HEK293 (cell line): ENCODE data around the gene L3MBTL4.

Experiments used
- CTCF ChIP-seq: fragments of 450-650 bp; formaldehyde crosslinking; IDR thresholded peaks from 2 replicates; pipeline ENCODE4 v1.5.1; 2016; ENCODE audit warnings: missing biosample characterization, missing genetic modification characterization
- OSR2 ChIP-seq: fragments of 450-650 bp; formaldehyde crosslinking; IDR thresholded peaks from 2 replicates; pipeline ENCODE4 v1.5.1; 2016; ENCODE audit warnings: missing biosample characterization, missing genetic modification characterization
- PRDM1 ChIP-seq: fragments of 450-650 bp; formaldehyde crosslinking; IDR thresholded peaks from 2 replicates; pipeline ENCODE4; 2016; ENCODE audit warnings: missing biosample characterization, missing genetic modification characterization
- SETDB1 ChIP-seq: IDR thresholded peaks from one replicate; pipeline ENCODE4 v1.6.1; 2017; ENCODE audit warnings: mild to moderate bottlenecking, low read length, moderate library complexity, mixed read lengths; ENCODE audit not compliant: insufficient read length
- SP2 ChIP-seq: fragments of 450-650 bp; formaldehyde crosslinking; IDR thresholded peaks from 2 replicates; pipeline ENCODE4 v1.5.1; 2016; ENCODE audit warnings: missing biosample characterization, missing genetic modification characterization
- YY1 ChIP-seq: fragments of 450-650 bp; formaldehyde crosslinking; IDR thresholded peaks from 2 replicates; pipeline ENCODE4 v1.5.1; 2018; ENCODE audit warnings: missing biosample characterization, missing genetic modification characterization
- ZBTB8A ChIP-seq: fragments of 450-650 bp; formaldehyde crosslinking; IDR thresholded peaks from 2 replicates; pipeline ENCODE4 v1.5.1; 2016; ENCODE audit warnings: missing biosample characterization, missing genetic modification characterization
- ZNF114 ChIP-seq: fragments of 450-650 bp; formaldehyde crosslinking; IDR thresholded peaks from 2 replicates; pipeline ENCODE4 v1.5.0; 2017; ENCODE audit warnings: missing biosample characterization, missing genetic modification characterization
- ZNF324 ChIP-seq: fragments of 450-650 bp; formaldehyde crosslinking; IDR thresholded peaks from 2 replicates; pipeline ENCODE4 v1.5.1; 2016; ENCODE audit warnings: missing biosample characterization, missing genetic modification characterization
- ZNF621 ChIP-seq: fragments of 450-650 bp; formaldehyde crosslinking; IDR thresholded peaks from 2 replicates; pipeline ENCODE4 v1.5.1; 2017; ENCODE audit warnings: missing biosample characterization, missing genetic modification characterization
- ZNF624 ChIP-seq: fragments of 450-650 bp; formaldehyde crosslinking; IDR thresholded peaks from 2 replicates; pipeline ENCODE4 v1.5.1; 2017; ENCODE audit warnings: missing biosample characterization, missing genetic modification characterization
- ZNF664 ChIP-seq: fragments of 450-650 bp; formaldehyde crosslinking; IDR thresholded peaks from 2 replicates; pipeline ENCODE4 v1.5.1; 2016; ENCODE audit warnings: missing biosample characterization, missing genetic modification characterization
- TF ChIP-seq, protein P1 (sequence below): fragments of 450-650 bp; formaldehyde crosslinking; IDR thresholded peaks from 2 replicates; pipeline ENCODE4 v1.5.1; 2016; ENCODE audit warnings: missing biosample characterization, missing genetic modification characterization
- TF ChIP-seq, protein P2 (sequence below): fragments of 450-650 bp; IDR thresholded peaks from 2 replicates; pipeline ENCODE4 v1.5.1; 2018; ENCODE audit warnings: missing biosample characterization, missing genetic modification characterization

GRCh38 chr18:6289843-6290242 lies 124.9 kb downstream of the L3MBTL4 start:
- TF ChIP-seq, protein P1, sequence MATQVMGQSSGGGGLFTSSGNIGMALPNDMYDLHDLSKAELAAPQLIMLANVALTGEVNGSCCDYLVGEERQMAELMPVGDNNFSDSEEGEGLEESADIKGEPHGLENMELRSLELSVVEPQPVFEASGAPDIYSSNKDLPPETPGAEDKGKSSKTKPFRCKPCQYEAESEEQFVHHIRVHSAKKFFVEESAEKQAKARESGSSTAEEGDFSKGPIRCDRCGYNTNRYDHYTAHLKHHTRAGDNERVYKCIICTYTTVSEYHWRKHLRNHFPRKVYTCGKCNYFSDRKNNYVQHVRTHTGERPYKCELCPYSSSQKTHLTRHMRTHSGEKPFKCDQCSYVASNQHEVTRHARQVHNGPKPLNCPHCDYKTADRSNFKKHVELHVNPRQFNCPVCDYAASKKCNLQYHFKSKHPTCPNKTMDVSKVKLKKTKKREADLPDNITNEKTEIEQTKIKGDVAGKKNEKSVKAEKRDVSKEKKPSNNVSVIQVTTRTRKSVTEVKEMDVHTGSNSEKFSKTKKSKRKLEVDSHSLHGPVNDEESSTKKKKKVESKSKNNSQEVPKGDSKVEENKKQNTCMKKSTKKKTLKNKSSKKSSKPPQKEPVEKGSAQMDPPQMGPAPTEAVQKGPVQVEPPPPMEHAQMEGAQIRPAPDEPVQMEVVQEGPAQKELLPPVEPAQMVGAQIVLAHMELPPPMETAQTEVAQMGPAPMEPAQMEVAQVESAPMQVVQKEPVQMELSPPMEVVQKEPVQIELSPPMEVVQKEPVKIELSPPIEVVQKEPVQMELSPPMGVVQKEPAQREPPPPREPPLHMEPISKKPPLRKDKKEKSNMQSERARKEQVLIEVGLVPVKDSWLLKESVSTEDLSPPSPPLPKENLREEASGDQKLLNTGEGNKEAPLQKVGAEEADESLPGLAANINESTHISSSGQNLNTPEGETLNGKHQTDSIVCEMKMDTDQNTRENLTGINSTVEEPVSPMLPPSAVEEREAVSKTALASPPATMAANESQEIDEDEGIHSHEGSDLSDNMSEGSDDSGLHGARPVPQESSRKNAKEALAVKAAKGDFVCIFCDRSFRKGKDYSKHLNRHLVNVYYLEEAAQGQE (tag by site-specific recombination) = no peak
- TF ChIP-seq ZNF664 (tag by site-specific recombination) (no peak), CTCF (tag by site-specific recombination) (no peak), ZBTB8A (no peak), SETDB1 (no peak), ZNF114 (tag by site-specific recombination) (no peak), ZNF624 (tag by site-specific recombination) (no peak), PRDM1 (tag by site-specific recombination) (no peak), SP2 (no peak), ZNF324 (no peak), ZNF621 (tag by site-specific recombination) (no peak), OSR2 (tag by site-specific recombination) (no peak), YY1 (tag by site-specific recombination) (no peak)
- TF ChIP-seq, protein P2, sequence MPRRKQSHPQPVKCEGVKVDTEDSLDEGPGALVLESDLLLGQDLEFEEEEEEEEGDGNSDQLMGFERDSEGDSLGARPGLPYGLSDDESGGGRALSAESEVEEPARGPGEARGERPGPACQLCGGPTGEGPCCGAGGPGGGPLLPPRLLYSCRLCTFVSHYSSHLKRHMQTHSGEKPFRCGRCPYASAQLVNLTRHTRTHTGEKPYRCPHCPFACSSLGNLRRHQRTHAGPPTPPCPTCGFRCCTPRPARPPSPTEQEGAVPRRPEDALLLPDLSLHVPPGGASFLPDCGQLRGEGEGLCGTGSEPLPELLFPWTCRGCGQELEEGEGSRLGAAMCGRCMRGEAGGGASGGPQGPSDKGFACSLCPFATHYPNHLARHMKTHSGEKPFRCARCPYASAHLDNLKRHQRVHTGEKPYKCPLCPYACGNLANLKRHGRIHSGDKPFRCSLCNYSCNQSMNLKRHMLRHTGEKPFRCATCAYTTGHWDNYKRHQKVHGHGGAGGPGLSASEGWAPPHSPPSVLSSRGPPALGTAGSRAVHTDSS (tag by site-specific recombination) = no peak
